HG03439 (cell line): ENCODE data around the gene SRP9.
"Not testable (repeated sequence)": the region's sequence is repeated elsewhere in the genome, so short reads cannot be mapped to it uniquely, and the experiment has no call there.

Source experiments
- ATAC-seq: cut with Tn5 transposase; IDR thresholded peaks from one replicate; pipeline ENCODE4 v1.9.1; 2021; ENCODE audit warnings: mild to moderate bottlenecking, moderate library complexity; ENCODE audit not compliant: unreplicated experiment

Gene SRP9

DNA sequence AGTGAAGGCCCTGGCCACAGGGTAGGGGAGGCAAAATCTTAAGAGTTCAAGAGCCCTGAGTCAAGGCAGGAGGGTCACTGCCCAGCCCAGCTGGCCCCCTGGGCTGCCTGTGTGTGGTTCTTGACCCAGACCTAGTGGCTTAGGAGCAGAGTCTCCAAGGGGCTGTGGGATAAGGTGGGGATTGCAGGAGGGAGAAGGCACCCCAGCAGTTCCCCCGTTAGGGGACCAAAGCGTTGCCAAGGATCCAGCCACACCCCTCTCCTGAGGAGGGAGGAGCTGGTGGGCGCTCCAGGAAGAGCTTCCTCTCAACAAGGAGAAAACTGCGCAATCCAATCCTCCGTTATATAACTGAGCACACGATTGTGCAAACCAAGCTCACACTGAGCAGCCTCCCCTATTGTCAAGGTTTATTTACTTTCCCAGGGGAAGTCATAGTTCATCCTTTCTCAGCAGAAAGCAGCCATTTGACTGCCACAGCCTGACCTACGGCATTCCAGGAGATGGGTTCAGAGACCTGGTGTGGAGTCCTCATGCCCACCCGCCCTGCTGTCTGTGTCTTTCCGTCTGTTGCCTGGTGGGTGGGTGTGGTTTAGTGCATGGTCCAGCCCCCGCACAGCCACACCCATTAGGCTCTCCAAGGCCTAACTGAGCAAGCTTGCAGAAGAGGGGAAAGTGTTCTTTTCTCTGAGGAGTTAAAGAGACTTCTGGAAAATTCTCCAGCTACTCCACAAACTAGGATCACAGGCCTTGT is 35.8 kb downstream of the SRP9 start:
- ATAC-seq: no peak

DNA sequence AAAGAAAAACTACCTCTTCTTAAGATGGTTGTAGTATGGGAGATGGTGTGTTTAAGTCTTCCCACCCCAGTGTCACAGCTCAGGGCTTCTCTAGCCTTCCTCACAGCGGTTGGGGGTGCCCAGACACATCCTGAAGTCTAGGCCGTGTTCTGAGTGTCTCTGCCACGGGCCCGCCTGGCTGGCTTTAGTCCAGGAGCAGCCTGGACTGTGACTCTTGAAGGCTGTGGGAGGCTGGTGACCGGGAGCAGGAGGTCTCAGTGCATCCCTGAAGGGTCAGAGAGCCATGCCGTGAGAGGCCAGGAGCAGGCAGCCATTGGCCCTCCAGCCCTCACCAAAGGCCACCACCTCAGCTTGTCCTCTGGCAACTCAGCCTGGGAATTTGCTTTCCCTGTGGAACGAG is 36.8 kb downstream of the SRP9 start:
- no peak for ATAC-seq

DNA sequence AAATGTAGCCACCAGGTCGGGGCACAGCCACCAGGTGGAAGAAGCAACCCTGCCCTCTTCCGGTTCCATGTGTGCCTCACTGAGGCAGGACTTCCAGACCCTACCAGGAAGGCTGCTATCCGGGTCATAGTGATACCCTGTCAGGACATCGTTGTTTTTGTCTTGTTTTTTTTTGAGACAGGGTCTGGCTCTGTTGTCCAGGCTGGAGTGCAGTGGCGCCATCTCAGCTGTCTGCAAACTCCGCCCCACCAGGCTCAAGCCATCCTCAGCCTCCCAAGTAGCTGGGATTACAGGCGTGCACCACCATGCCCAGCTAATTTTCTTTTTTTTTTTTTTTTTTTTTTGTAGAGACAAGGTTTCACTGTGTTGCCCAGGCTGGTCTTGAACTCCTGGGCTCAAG is 37.5 kb downstream of the SRP9 start:
- not testable (repeated sequence) for ATAC-seq

DNA sequence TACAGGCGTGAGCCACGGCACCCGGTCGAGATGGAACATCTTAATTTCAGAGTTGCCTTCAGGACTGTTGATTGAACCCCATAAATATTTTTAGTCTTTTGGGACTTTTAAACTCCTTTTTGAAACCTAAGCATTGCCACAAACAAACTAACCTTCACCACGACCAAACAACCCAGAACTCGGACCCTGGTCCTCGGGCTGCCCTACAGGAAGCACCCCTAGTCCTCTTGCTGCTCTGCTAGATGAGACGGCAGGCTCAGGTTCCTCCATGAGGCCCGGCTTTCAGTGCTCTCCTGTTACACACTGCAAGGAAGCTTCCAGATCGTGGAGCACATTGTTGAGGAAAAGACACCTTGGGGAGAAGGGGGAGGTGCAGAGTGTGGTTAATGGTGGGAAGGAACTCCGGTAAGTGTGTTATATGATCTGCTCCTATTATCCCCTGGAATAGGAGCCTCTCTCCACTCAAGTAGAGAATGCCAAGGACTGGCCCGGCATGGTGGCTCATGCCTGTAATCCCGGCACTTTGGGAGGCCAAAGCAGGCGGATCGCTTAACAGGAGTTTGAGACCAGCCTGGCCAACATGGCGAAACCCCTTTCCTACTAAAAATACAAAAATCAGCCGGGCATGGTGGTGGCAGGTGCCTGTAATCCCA is 38.0 kb downstream of the SRP9 start:
- no peak for ATAC-seq

DNA sequence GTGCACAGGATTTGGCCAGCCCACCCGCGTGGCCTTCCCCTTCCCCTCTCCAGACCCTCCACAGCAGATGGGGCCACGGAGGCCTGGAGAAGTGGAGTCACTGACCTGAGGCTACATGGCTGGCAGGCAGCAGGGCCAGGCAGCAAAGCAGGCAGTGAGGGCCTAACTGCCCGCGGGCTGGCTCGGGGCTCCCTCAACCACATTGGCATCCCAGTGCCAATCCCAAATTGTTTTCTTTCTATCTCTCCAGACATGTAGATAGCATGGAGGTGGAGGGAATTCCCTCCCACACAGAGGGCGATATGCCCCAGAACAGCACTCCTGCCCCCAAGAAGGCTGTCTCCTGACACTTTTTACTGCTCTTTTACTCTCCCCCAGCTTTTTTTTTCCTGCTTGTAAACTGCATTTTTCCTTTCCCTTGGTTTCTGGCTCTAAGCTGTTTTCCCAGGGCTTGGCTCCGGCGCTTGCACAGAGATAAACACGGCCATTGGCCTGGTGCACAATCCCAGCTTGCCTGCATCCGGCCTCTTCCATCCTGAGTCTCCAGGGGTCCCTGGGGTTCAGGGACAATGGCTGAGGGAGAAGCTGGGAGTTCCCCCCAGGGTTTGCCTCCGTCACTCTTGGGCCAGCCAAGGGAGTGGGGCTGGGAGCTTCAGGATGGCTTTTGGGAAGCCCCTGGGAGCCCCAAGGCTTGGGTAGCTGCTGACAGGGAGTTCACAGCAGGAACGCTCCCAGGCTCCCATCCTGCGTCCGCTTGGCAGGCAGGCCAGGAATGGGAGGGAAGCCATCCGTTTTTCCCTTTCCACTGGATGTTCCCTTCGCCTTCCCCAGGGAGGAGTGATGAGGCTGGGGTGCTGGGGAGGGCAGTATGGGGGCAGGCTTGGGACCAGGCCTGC is 39.3 kb downstream of the SRP9 start:
- no peak for ATAC-seq

DNA sequence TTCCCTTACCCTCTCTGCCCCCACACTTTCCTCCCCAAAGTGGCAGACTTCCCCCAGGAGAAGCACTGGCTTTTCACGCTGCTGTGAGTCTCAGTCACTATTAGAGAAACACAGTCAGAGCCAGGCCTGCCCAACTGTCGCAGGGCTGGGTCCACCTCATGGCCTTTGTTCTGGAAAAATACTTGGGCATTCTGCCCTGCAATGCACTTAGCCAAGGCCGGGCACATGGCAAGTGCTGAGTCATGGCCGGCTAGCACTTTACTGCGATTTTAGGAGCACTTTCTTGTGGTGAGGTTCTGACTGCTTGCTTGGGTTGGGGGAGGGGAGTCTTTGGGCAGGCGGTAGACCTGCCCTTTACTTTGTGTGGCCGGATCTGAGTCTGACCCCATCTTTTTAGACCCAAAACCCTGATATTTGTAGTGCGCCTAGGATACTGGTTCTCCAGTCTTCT is 40.0 kb downstream of the SRP9 start:
- no peak for ATAC-seq

DNA sequence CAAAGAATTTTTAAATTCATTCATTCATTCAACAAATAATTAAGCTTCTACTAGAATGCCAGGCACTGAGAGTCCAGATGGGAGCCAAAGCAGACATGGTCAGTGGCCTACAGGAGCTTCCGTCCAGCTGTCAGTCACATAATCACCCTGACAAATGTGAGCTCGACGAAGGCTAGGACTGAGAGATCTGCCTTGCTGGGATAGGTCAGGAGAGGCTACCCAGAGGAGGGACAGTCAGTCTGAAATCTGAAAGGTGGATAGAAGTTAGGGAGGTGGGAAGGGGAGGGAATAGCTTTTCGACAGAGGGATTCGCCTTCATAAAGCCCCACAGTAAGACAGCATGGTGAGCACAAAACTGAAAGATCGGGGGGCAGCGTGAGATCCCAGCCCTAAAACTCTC is 40.6 kb downstream of the SRP9 start:
- no peak for ATAC-seq

DNA sequence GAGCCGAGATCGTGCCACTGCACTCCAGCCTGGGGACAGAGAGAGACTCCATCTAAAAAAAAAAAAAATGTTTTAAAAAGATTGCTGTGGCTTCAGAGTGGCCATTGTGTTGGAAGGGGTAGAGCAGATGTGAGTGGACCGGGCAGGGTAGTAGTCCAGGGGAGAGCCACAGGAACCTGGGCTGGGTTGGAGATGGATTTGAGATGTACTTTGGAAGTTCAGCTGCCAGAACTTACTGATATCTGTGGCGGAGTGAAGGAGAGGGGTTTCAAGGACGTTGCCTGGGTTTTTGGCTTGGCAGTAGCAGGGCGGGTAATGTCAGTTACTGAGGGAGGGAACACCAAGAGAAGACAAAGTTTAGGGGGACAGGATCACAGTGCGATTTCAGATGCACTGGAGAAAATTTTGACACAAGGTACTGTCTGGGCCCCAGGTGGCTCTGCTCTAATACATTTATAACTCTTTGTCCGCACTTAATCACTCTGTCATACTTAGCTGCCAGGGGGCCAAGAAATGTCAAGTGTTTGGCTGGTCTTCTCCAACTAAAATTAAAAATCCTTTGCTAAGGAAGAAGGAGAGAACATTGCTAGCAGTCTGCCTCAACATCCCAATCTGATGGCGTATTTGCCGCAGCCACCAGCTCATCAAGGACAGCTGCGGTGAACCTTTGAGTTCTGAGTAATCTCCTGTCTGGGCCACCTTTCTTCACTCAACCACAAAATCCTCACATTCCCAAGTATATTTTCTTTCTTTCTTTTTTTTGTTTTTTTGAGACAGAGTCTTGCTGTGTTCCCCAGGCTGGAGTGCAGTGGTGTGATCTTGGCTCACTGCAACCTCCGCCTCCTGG is 41.9 kb downstream of the SRP9 start:
- ATAC-seq: no peak

DNA sequence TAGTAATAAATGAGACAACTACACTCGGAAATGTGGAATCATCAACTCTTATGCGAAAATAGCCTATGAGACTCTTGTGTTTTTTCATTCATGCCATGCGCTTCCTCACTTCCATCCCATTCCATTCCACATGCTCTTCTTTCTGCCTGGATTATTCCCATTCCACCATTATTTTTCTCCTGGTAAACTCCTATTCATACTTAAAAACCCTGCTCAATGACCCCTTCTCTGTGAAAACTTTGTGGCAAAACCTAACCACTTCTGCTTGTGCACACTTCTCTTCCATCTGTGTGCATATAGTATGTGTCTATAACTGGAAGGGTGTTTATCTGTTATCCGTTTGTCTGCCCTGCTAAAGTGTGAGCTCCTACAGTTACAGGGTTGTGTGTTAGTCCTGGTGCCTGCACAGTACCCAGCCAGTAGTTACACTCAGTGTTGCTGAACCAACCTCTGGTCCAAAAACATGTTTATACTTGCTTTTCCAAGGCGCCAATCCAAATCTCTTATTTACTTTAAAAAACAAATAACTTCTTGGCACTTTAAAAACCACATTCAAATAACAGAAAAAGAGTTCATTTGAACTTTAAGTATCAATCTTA is 43.0 kb downstream of the SRP9 start:
- no peak for ATAC-seq

DNA sequence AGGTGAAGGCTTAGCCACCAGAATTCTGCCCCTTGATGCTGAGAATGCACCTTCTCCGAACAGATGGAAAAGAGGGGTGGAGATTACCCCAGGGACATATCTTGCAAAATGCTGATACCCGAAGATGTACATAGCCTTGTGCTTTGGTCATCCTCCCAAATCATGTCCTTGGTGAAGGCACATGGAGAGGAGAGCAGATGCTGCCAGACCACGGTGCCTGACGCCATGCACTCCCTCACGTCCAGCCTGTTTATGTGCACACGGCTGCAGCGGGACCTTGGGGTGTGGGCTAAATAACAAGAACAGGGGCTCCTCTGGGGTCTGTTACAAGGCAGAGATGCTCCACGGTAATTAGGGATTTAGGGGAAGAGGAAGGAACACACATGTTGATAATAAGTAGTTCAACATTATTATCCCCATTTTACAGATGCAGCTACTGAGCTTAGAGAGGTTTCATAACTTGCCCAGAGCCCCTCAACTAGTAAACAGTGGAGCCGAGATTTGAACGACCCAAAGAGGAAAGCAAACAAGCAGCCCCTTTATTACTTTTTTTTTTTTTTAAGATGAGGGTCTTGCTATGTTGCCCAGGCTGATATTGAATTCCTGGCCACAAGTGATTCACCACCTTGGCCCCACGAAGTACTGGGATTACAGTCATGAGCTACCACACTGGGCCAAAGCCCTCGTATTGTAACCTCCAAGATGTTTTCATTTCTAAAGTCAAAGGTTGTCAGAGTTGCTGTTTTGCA is 45.2 kb downstream of the SRP9 start:
- no peak for ATAC-seq

DNA sequence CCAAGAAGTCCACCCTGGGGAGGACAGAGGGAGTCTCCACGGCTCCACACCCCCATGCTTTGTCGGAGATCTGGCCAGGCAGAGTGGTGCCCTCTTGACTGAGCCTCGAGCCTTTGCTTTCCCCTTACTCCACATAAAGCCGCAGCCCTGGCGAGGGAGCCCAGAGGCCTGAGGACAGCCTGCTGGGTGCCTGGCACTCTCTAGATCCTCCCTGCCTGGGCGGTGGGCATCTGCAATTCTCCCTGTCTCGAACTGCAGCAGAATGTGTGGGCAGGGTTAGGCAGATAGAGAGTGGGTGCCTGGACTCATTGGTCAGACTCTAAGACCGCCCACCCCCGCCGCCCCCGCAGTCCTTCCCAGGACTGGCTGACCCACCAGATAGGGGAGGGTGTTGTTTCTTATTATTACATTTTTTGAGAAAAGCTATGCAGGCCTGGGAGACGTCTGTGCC is 46.2 kb downstream of the SRP9 start:
- ATAC-seq: no peak

DNA sequence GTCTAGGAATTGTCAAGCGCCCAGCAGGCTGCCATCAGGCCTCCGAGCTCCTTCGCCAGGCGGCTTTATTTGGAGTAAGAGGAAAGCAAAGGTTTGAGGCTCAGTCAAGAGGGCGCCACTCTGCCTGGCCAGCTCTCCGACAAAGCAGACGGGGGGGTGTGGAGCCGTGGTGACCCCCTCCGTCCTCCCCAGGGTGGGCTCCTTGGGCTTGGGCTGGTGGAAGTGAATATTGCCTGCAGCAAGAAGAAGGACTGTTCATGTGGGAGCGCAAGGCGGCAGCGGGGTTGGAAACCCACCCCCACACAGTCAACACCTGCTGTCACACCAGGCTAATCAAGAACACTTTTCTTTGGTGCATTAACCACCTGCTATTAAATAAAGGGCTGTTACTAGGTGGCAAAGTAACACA is 46.9 kb downstream of the SRP9 start:
- no peak for ATAC-seq

DNA sequence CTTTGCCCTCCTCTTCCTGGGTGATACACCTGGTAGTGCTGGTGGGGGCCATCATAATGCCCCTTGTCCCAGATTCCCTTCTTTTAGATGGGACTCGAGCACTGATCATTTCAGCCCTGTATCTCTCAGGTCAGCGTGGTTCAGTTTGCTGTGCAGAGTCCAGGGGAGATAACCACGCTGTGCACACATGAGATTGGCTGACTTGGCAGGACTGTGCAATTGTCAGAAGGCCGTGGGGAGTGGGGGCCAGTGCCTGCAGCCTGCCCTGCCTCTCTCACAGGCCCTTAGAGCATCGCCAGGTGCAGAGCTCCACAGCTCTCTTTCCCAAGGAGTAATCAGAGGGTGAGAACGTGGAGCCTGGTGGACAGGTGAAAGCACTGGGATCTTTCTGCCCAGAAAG is 47.5 kb downstream of the SRP9 start:
- ATAC-seq: no peak

DNA sequence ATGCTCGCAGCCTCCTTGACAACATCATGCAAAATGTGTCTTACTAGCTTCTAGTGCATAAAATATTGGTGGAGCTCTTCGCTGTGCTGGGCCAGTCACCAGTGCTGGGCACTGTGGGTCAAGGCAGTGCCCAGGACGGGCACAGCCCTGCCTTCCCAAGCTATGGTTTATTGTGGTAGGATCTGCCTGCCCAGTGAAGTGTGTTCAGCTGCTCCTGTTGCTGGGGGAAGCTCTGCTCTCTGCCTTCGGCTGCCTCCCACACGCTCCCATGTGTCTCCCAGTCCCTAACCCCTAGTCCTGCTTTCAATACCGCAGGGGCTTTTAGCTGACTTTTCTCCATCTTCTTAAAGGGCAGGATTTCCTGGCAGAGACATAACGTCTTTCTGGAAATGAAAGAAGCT is 48.0 kb downstream of the SRP9 start:
- ATAC-seq: no peak

DNA sequence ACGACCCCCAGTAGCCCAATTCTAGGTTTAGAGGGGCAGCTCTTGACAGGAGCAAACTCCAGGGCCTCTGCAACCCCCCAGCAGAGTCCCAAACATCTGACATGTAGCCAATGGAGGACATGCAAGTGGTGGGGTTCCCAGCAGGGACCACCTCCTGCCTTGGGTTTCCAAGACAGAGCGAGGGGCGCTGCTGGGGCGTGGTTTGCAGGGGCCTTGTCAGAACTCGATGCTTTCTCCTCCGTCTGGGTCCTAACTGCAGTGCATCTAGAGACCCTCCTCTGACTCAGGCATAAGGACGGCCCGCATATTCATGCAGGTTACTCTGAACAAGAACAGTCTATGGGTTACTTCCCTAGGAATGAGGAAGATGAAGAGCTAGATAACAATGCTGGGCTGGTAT is 49.5 kb downstream of the SRP9 start:
- no peak for ATAC-seq

DNA sequence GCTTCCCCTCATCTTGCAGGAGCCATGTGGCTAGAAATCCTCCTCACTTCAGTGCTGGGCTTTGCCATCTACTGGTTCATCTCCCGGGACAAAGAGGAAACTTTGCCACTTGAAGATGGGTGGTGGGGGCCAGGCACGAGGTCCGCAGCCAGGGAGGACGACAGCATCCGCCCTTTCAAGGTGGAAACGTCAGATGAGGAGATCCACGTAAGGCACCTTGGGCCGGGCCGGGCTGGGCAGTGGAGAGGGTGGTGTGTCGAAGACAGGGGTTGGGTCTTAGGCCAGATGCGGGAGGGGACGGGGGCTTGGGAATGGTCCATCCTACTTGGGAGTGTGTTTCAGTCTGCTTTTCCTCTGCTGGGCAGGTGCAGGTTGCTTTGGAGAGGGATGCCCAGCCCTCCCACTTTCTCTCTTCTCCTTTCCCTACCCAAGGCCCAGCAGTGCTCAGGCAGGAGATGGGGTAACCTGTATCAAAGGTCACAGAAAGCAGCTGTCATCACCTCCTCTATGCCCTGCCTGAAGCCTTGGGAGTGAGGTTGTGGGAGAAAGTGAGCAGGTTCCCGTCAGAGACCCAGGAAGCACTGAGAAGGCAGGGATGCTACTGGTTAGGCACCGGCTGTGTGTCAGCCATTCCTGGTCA is 51.2 kb downstream of the SRP9 start:
- no peak for ATAC-seq

DNA sequence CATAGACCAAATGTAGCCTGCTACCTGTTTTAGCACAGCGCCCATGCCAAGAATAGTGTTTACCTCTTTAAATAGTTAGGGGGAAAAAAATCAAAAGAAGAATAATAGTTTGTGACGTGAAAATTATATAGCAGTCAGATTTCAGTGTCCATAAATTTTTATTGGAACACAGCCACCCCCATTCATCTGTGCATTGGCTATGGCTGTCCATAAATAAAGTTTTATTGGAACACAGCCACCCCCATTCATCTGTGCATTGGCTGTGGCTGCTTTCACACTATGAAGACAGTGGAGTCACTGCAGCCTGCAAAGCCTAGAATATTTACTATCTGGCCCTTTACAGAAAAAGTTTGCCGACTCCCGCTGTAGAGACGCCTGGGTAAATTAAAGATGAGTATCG is 53.2 kb downstream of the SRP9 start:
- no peak for ATAC-seq

DNA sequence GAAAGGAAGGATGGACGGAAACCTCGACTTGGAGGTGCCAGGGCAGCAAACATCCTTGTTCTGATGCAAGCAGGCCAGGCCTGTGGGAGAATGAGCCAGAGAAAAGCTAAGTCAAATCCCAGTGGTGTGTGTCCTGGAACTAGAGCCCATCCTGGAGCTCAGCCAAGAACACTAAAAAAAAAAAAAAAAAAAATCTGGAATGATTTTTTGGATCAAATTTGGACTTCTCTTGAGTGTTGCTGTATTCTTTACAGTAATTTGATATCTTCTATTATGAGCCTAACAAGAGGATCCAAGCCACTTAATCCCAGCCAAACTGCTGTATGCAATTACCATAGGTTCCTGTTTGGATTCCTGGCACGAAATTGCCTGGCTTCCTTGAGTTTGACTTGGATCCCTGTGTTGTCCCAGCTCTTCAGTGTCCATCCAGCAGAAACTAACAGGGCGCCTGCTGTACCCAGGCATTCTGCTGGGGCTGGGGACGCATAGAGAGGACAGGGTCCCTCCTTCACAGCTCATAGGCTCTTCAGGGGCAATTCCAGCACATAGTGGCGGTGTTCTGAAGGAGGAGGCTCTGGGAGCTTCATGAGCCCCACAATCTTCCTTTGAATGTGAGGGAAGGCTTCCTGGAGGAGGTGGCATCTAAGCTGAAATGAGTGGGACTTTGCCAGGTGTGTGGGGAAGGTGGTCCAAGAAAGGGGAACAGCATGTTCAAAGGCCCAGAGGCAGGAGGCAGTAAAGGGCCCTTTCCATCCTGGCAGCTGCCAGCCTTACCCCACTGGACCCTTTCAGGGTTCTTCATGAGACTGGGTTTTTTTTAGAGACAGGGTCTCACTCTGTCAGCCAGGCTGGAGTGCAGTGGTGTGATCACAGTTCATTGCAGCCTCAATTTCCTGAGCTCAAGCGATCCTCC is 57.0 kb downstream of the SRP9 start:
- ATAC-seq: no peak
